HepG2 (cell line): ENCODE measurements around the gene SECTM1. TPM values are rescaled to one million over a fixed set of nuclear protein-coding genes. Genes with fewer than 3 reads are reported as not detected.

Experiments used
- BCL3 ChIP-seq: sonication (generic); formaldehyde crosslinking; IDR thresholded peaks from 2 replicates; pipeline ENCODE4 v1.5.1; 2020; ENCODE audit warnings: mild to moderate bottlenecking, missing genetic modification reagents, moderate library complexity
- ELK4 ChIP-seq: sonication (generic); formaldehyde crosslinking; IDR thresholded peaks from 2 replicates; pipeline ENCODE4 v1.9.0; 2021; ENCODE audit warnings: missing genetic modification reagents, borderline replicate concordance
- ESRRA ChIP-seq: sonication (generic); formaldehyde crosslinking; IDR thresholded peaks from 2 replicates; pipeline ENCODE4 v1.5.1; 2020; ENCODE audit warnings: mild to moderate bottlenecking, low read depth, missing genetic modification reagents
- GABPB1 ChIP-seq: IDR thresholded peaks from 2 replicates; pipeline ENCODE4 v1.6.1; 2016; ENCODE audit warnings: mild to moderate bottlenecking, missing genetic modification reagents, moderate library complexity, missing compliant biosample characterization
- HNF4G ChIP-seq, 2 experiments: sonication (generic) in 1 of 2; formaldehyde crosslinking in 1 of 2; IDR thresholded peaks; 2 replicates each; pipeline versions ENCODE4 v1.4.0 to v1.6.1; 2011 to 2020; ENCODE audit warnings: borderline replicate concordance in 2 of 2, low read depth in 2 of 2, mild to moderate bottlenecking in 2 of 2, low read length in 1 of 2, missing genetic modification reagents in 1 of 2, moderate library complexity in 1 of 2
- HOXA3 ChIP-seq: sonication (generic); formaldehyde crosslinking; IDR thresholded peaks from 2 replicates; pipeline ENCODE4 v1.5.0; 2020; ENCODE audit warnings: missing genetic modification reagents
- MAX ChIP-seq: IDR thresholded peaks from 2 replicates; pipeline ENCODE4 v1.6.1; 2012; ENCODE audit warnings: inconsistent platforms
- MIER2 ChIP-seq: IDR thresholded peaks from 2 replicates; pipeline ENCODE4 v1.6.1; 2016; ENCODE audit warnings: missing biosample characterization, missing genetic modification reagents
- SP5 ChIP-seq: IDR thresholded peaks from 2 replicates; pipeline ENCODE4 v1.6.1; 2016; ENCODE audit warnings: low read depth, borderline replicate concordance
- SYNCRIP ChIP-seq: fragments of 200-400 bp; formaldehyde crosslinking; IDR thresholded peaks from 2 replicates; pipeline ENCODE4 v1.6.1; 2018; ENCODE audit warnings: mild to moderate bottlenecking, low read depth, low read length; ENCODE audit not compliant: insufficient read depth
- ZBTB8A ChIP-seq: sonication (generic); formaldehyde crosslinking; IDR thresholded peaks from 2 replicates; pipeline ENCODE4 v1.4.0; 2020; ENCODE audit warnings: mild to moderate bottlenecking, low read depth, missing genetic modification reagents, borderline replicate concordance
- ZFP41 ChIP-seq: sonication (generic); formaldehyde crosslinking; IDR thresholded peaks from 2 replicates; pipeline ENCODE4 v1.4.0; 2020; ENCODE audit warnings: mild to moderate bottlenecking, missing genetic modification reagents, borderline replicate concordance
- ZNF17 ChIP-seq: sonication (generic); formaldehyde crosslinking; IDR thresholded peaks from 2 replicates; pipeline ENCODE4 v1.5.0; 2020; ENCODE audit warnings: mild to moderate bottlenecking, missing genetic modification reagents
- ZNF205 ChIP-seq: IDR thresholded peaks from 2 replicates; pipeline ENCODE4 v1.6.1; 2018; ENCODE audit warnings: missing biosample characterization, missing genetic modification reagents
- ZNF441 ChIP-seq: sonication (generic); formaldehyde crosslinking; IDR thresholded peaks from 2 replicates; pipeline ENCODE4 v1.7.0; 2021; ENCODE audit warnings: missing genetic modification reagents, borderline replicate concordance
- ZNF513 ChIP-seq: sonication (generic); formaldehyde crosslinking; conservative IDR thresholded peaks from 2 replicates; pipeline ENCODE4 v1.5.0; 2020; ENCODE audit warnings: missing genetic modification reagents
- ZNF709 ChIP-seq: sonication (generic); formaldehyde crosslinking; IDR thresholded peaks from 2 replicates; pipeline ENCODE4 v1.5.0; 2020; ENCODE audit warnings: mild to moderate bottlenecking, missing genetic modification reagents
- ZNF761 ChIP-seq: sonication (generic); formaldehyde crosslinking; conservative IDR thresholded peaks from 2 replicates; pipeline ENCODE4 v1.4.0; 2020; ENCODE audit warnings: mild to moderate bottlenecking, missing genetic modification reagents
- polyA plus RNA-seq, 8 experiments: library from polyadenylated mRNA; depleted of rRNA in 3 of 8; stranded (reverse) in 7 of 8; unstranded in 1 of 8; fragments of >200 nt; fragmentation: Illumina TruSeq in 4 of 8; extraction: Trizol in 4 of 8; gene quantifications; 2 replicates each; pipeline versions ENCODE4 v1.2.1 to v1.2.3, GENCODE V29; 2011 to 2016; ENCODE audit warnings: low read depth in 4 of 8, missing spikeins in 1 of 8, mixed read lengths in 1 of 8; ENCODE audit not compliant: insufficient read depth in 1 of 8
- total RNA-seq, 5 experiments: library from RNA; depleted of rRNA; stranded (reverse); fragments of >200 nt; fragmentation: Illumina TruSeq; extraction: Trizol; gene quantifications; 2 replicates each; pipeline ENCODE4 v1.2.3, GENCODE V29; 2016; ENCODE audit warnings: low read depth in 1 of 5
- TF ChIP-seq, protein P1 (sequence below): sonication (generic); formaldehyde crosslinking; IDR thresholded peaks from 2 replicates; pipeline ENCODE4 v1.5.0; 2020; ENCODE audit warnings: mild to moderate bottlenecking, missing genetic modification reagents, borderline replicate concordance

SECTM1 gene
- total and polyA plus RNA-seq, 2 of the 13 experiments (the other 11 are each of a cell fraction or from before 2014, with no cell fraction given), result 3.5 to 5.3 TPM

GRCh38 chr17:82309656-82310570 is 23.7 kb downstream of the SECTM1 start (continued):
- 0 out of 2 replicates have a peak, but pooled peaks have one; percentile 22 for TF ChIP-seq ZNF205 (CRISPR knock-in tag)
- TF ChIP-seq ZFP41 (CRISPR knock-in tag), result peak; percentile 15; the same call in 1 of the 2 replicates
- no peak for TF ChIP-seq BCL3
- no peak for TF ChIP-seq SYNCRIP
- peak; percentile 21; the same call in 1 of the 2 replicates for TF ChIP-seq ZNF441 (CRISPR knock-in tag)
- TF ChIP-seq ESRRA (CRISPR knock-in tag), result peak; percentile 61; the same call in 1 of the 2 replicates
- peak; percentile 80; the same call in 1 of the 2 replicates for TF ChIP-seq ZNF709
- no peak for TF ChIP-seq ELK4
- TF ChIP-seq, protein P1, sequence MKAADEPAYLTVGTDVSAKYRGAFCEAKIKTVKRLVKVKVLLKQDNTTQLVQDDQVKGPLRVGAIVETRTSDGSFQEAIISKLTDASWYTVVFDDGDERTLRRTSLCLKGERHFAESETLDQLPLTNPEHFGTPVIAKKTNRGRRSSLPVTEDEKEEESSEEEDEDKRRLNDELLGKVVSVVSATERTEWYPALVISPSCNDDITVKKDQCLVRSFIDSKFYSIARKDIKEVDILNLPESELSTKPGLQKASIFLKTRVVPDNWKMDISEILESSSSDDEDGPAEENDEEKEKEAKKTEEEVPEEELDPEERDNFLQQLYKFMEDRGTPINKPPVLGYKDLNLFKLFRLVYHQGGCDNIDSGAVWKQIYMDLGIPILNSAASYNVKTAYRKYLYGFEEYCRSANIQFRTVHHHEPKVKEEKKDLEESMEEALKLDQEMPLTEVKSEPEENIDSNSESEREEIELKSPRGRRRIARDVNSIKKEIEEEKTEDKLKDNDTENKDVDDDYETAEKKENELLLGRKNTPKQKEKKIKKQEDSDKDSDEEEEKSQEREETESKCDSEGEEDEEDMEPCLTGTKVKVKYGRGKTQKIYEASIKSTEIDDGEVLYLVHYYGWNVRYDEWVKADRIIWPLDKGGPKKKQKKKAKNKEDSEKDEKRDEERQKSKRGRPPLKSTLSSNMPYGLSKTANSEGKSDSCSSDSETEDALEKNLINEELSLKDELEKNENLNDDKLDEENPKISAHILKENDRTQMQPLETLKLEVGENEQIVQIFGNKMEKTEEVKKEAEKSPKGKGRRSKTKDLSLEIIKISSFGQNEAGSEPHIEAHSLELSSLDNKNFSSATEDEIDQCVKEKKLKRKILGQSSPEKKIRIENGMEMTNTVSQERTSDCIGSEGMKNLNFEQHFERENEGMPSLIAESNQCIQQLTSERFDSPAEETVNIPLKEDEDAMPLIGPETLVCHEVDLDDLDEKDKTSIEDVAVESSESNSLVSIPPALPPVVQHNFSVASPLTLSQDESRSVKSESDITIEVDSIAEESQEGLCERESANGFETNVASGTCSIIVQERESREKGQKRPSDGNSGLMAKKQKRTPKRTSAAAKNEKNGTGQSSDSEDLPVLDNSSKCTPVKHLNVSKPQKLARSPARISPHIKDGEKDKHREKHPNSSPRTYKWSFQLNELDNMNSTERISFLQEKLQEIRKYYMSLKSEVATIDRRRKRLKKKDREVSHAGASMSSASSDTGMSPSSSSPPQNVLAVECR, result peak; percentile 70; the same call in 1 of the 2 replicates
- TF ChIP-seq MAX, result peak; percentile 95
- peak; percentile 17; the same call in 1 of the 2 replicates for TF ChIP-seq GABPB1 (CRISPR knock-in tag)
- no peak for TF ChIP-seq ZNF761
- TF ChIP-seq SP5, result peak; percentile 56; the same call in 1 of the 2 replicates
- no peak; the same call in 1 of the 2 replicates for TF ChIP-seq MIER2 (CRISPR knock-in tag)
- TF ChIP-seq HNF4G (IDR thresholded peaks at IDR 0.05; ENCODE audit: borderline replicate concordance, low read depth, low read length), result peak; percentile 95
- TF ChIP-seq HNF4G (CRISPR knock-in tag; IDR thresholded peaks at IDR 0.05; ENCODE audit: borderline replicate concordance, low read depth), result peak; percentile 61; the same call in 1 of the 2 replicates
- TF ChIP-seq ZNF513 (CRISPR knock-in tag), result no peak
- no peak for TF ChIP-seq ZBTB8A (CRISPR knock-in tag)
- peak; percentile 68; the same call in 1 of the 2 replicates for TF ChIP-seq HOXA3
- TF ChIP-seq ZNF17, result no peak
